Stimulated activated CD4-positive, alpha-beta T cell treated with anti-CD3 and anti-CD28 coated beads, TNF-alpha, amount 100 ng/mL, for 24 hours (primary cell): ENCODE measurements around the gene PCED1B.

ENCODE experiments used
- DNase-seq, 3 experiments: peaks; one replicate each; pipeline ENCODE4 v3.0.0-alpha.2; 2020; ENCODE audit warnings: low read depth in 3 of 3

Gene PCED1B

DNA sequence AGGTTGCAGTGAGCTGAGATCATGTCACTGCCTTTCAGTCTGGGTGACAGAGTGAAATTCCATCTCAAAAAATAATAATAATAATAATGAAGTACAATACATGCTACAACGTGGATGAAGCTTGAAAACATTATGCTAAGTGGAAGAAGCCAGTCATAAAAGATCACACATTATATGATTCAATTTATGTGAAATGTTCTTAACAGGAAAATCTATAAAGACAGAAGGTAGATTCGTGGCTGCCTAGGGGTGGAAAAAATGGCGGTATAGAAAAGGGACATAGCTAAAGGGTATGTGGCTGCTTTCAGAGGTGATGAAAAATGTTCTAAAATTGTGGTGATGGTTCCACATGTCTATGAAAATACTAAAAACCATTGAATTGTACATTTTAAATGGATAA lies 41.3 kb downstream of the PCED1B start:
- DNase-seq: no peak

DNA sequence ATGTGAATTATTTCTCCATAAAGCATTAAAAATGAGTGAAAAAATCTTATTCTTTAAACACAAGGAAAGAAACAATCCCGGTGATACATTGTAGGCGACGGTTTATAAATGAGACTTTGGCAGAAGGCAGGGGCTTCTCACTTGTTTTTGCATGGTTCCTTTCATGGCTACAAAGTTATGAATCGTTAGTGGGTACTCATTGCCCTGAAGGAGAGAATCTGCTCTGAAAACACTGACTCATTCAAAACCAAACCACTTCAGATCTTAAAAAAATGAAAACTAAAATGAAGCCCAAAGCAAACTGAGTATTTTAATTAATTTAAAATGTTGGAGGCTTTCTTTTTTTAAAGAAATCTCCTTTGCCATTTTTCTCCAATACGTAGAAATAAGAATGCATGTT lies 41.7 kb downstream of the PCED1B start:
- no peak for DNase-seq

DNA sequence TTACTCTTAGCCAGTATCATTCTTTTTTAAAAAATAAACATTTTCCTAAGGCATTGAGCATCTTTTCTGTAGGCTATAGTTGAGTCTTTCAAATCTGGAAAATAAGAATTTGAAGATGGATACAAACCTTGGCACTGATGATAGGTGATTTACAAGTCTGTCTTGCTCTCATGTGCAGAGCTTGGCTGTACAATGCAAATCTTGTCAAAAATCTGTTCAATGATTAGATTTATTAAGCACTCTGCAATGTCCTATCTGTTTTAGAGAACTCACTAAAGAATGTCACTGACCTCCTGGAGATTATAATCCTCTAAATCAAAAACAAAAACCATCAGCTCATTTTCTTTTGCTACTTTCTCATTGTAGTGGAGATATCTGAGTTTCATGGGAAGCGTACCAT lies 43.2 kb downstream of the PCED1B start:
- DNase-seq: no peak

DNA sequence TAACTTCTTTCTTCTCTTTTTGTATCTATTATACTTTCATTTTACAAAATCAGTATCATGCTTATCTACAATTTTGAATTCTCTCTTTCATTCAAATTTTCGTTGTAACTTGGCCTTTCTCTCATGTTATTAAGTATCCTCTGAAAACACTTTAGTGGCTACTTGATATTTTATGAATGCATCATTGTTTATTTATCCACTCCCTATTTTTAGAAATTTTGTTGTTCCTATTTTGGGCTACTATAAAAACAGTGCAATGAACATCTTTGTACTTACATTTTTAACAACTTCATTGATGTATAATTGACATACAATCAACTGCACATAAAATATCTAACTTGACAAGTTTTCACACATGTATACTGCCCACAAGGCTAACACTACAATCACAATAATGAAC lies 44.3 kb downstream of the PCED1B start:
- no peak for DNase-seq

DNA sequence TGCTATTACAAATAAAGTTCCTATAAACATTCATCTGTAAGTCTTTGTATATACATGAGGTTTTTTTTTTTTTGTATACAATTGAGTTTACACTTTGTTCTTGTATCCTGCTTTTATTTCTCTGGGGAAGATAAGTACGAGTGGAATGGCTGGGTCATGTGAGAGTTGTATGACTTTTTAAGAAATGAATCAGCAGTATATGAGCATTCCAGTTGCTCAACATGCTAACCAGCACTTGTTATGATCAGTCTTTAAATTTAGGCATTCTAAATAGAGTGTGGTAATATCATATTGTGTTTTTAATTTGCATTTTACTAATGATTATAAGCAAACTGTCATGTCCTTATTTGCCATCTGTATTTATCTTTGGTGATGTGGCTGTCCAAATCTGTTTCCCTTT lies 45.0 kb downstream of the PCED1B start:
- no peak for DNase-seq

DNA sequence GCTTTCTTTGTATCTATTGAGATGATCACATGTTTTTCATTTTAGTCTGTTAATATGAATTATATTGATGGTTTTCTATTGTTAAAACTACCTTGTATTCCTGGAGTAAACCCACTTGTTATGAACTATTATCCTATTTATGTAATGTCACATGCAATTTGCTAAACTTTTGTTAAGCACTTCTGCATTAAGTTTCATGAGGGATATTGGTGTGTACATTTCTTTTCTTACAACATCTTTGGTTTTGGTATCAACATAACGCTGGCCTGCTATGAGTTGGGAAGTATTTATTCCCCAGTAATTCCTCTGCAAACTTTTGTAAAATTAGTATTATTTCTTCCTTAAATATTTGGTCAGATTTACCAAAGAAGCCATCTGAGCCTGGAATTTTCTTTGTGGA lies 46.8 kb downstream of the PCED1B start:
- no peak for DNase-seq

DNA sequence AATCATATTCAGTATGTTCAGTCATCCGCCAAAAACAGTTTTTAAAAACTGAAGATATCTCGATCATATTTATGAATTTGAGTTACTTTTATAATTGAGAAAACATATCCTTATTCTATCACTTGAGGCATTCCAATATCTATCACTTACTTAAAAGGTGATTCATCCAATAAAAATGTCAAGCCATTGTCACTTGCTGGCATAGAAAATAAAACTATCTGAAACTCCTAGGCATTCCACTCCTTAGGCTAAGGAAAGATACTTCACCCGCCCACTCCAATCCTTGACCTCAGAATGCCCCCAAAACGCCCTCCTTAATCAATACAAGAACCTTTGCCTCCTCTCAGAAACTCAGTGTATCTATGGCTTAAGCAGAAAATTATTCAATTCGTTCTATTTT lies 51.6 kb downstream of the PCED1B start:
- no peak for DNase-seq

DNA sequence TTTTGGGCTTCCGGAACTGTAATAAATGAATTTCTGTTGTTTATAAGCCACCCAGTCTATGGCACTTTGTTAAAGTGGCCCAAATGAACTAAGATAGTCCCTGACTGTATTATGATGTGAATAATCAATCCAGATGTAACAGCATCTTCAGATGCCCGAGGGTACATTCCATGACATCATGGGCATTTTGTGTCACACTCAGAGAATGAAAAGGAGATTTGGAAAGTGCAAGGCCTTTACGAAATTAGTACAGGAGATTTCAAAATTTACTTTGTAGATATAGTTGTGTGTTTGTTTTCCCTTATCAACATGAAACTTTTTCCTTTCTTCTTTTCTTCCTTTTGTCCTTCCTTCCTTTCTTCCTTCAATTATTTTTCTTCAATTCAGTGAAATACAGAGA lies 54.6 kb downstream of the PCED1B start:
- no peak for DNase-seq

DNA sequence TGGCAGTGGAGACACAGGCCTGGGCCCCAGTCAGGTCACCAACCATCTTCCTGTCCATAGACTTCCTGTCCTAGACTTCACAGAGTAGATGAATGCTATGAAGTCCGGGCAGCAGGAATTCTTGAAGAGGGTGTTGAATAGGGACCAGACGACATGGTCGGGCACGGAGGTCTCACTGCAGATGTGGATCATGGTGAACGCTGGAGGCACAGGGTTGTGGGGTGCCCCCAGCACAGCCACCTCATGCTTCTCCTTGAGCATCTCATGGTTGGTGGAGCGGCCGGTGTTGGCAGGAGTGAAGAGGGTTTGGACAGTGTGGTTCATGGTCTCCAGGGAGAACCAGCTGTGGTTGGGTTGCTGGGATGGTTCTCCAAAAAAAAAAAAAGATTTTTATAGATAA lies 56.2 kb downstream of the PCED1B start:
- DNase-seq: no peak

DNA sequence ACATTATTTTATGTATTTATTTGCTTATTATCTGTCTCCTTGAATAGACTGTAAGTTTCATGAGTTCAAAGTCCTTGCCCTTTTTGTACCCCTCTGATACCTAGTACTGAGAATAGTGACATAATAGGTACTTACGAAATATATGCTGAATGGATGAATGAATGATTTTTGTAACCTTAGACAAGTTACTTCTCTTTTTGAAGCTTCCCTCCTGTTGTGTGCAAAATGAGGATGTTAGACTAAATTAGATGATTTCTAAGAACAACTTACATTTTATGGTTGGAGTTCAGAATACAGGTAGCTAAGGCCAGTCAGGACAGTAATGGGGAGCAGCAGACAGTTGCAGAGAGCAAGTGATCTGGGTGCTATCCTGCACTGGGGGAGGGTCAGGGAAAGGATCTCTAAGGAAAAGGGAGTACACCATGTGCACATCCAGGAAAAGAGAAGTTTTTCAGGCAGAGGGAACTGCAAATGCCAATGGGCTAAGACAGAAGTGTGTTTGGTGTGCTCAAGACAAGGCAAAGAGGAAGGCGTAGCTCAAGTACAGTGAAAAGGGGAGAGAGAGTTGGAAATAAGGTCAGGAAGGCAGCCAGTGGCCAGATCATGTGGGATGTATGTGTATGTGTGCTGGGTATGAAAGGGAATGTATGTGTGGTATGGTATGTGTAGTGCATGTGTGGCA lies 59.7 kb downstream of the PCED1B start:
- DNase-seq: no peak

DNA sequence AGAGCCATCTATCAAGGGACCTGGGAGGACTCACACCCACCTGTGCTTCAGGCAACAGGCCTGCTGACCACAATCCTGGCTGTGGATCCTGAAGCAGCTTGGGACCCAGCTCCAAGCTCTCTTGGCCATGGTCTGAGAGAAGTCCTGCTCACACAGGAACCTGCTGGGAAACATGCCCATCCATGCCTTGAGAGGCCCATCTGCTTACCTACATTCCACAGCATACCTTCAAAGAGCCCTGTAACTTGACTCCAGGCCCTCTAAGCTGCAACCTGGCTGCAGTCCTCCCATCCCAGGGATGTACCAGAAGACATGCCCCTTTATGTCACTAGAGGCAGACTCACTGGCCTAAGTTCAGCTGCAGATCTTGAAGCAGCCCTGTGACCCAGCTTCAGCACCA lies 62.0 kb downstream of the PCED1B start:
- DNase-seq: no peak

DNA sequence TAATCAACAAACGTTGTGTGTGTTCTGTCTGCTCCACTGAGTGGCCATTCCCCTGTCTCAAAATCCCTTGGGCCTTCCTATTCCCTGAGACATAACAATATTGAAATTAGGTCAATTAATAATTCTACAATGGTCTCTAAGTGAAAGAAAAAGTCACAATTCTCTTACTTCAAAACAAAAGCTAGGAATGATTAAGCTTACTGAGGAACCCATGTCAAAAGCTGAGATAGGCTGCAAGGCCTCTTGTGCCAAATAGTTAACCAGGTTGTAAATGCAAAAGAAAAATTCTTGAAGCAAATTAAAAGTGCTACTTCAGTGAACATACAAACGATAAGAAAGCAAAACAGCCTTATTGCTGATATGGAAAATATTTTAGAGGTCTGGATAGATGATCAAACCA lies 65.3 kb downstream of the PCED1B start:
- DNase-seq: no peak

DNA sequence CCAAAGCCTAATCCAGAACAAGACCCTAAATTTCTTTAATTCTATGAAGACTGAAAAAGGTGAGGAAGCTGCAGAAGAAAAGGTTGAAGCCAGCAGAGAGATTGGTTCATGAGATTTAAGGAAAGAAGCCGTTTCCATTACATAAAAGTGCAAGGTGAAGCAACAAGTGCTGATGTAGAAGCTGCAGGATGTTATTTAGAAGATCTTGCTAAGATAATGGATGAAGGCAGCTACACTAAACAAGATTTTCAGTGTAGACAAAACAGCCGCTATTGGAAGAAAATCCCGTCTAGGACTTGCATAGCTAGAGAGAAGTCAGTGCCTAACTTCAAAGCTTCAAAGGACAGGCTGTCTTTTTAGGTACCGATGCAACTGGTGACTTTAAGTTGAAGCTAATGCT lies 65.8 kb downstream of the PCED1B start:
- no peak for DNase-seq

DNA sequence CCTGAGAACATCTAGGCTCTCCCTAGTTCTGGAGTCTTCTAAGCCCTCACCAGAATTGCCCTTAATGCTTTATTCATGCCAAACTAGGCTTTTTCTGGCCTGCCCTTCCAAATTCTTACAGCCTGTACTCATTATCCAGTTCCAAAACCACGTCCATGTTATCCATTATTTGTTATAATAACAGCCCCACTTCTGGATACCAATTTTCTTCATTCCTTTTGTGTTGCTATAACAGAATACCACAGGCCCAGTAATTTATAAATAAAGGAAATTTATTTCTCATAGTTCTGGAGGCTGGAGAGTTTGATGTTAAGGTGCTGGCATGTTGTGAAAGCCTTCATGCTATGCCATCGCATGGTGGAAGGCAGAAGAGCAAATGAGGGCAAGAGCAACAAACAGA lies 68.3 kb downstream of the PCED1B start:
- DNase-seq: no peak

DNA sequence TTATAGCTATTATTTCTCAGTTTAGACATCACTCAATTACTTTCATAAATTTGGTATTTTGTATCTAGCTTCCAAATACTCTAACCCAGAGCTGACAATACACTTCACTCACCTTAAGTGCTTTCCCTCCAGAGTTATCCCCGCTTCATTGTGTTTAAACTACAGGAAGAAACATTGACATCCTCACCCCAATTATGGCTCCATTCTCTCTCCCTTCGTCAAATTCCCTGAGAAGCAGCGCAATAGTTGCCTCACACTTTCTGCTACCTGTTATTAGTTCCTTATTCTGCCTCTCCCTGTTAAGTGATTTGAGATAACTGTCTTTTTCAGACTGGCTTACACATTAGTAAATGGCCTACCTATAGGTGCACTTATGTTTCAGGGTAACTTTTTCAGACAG lies 69.7 kb downstream of the PCED1B start:
- no peak for DNase-seq

DNA sequence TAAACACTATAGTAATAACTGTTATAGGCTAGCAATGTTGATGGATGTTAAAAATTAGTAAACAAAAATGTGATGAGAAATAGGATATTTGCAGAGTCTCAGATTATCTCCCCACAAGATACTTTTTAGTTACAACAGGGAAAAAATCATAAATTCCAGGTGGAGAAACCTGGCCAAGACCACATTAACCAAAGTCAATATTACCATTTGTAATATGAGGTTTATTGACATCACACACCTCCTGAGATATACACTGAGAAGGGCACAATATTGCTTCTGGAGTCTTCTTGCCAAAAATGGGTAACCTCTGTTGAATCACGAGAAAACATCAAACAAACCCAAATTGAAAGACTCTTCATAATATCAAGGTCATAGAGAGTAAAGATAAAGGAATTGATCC lies 72.7 kb downstream of the PCED1B start:
- no peak for DNase-seq

DNA sequence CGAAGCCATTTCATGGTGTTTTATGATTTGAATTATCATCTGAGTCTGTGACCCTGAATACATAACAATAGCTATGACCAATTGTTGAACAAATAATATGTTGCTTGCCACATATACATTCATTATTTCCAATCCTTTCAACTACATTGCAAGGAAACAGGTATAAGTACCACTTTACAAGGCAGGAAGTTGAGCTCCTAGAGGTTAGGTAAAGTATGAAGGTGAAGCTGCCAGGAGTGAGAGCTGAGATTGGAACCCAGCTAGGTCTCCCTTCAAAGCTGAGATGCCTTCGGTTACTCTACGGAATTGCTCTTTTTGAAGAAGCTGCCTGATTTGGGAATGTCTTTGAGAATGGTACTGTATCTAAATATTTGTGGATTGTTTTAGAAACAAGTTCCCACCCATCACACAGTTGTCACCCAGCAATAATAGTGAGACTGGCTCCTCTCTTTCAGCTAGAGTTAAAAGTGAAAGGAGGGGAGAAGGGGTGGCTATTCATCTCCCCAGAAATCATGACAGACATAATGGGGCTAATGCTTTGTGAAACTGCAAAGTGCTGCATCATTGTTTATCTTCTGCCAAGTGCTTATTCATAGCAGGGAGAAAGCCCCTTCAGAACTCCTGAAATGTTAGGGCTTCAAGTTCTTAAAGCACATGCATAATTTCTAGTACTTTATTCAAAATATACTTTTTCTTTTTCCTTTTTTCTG lies 76.2 kb downstream of the PCED1B start:
- no peak for DNase-seq

DNA sequence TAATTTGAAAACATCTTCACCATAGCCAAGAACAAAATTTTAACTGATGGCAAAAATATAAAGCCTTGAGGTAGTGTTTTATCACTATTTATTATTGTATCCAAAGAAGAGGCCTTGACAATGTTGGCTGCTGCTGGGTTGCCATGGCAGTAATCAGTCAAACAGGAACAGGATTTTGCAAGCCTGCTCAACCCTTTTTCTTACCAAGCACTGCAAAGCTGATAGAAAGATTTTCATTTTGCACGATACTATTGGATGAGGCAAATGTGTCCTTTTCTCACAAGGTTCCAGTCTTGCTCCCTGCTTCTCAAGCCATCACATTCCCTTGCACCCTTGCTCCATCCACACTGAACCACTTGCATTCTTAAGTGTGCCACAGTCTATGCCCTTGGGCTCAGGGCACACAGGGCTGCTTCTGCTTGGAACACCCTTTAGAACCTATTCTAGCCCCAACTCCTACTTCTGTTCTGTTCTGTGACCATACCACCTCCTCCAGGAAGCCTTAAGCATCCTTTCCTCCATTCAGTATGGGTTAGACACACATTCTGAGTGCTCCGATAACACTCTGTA lies 76.8 kb downstream of the PCED1B start:
- no peak for DNase-seq

DNA sequence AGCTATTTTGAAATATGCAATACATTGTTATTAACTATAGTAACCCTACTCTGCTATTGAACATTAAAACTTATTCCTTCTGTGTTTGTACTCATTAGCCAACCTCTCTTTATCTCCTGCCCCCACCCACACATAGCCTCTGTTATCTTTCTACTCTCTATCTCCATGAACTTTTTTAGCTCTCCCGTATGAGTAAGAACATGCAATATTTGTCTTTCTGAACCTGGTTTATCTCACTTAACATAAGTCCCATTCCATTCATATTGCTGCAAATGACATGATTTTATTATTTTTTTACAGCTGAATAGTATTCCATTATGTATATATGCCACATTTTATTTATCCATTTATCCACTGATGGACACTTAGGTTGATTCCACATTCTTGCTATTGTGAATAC lies 79.4 kb downstream of the PCED1B start:
- no peak for DNase-seq

DNA sequence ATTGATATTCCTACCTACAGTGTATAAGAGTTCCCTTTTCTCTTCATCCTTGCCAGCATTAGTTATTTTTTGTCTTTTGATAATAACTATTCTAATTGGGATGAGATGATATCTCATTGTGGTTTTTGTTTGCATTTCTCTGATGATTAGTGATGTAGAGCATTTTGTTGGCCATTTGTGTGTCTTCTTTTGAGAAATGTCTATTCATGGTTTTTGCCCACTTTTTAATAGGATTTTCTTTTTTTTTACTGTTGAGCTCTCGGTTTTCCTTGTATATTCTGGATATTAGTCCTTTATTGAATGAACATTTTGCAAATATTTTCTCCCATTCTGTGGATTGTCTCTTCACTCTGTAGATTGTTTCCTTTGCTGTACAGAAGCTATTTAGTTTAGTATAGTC lies 79.9 kb downstream of the PCED1B start:
- no peak for DNase-seq

DNA sequence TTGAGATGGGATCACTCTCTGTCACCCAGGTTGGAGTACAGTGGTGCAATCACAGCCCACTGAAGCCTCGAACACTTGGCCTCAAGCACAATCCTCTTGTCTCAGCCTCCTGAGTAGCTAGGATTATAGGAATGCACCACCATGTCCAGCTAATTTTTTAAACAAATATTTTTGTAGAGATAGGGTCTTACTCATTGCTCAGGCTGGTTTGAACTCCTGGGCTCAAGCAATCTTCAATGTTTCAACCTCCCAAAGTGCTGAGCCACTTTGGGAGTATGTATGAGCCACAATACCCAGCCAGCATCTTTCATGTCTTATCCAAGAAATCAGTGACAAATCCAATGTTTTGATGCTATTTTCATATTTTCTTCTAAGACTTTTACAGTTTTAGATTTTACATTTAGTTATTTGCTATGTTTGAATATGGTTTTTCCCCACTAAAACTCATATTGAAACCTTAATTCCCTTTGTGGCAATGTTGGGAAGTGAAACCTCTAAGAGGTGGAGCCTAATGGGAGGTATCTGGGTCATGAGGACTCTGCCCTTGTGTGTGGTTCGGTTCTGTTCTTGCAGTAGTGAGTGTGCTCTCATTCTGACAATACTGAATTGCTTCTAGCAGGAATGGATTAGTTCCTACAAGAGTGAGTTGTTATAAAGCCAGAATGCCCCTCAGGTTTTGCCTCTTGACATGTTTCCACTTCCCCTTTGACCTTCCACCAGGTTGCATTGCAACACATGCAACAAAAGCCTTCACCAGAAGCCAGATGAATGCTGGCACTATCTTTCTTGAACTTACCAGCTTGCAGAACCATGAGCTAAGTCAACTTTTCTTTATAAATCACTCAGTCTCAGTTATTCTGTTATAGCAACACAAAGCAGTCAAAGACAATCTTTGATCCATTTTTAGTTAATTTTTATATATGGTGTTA lies 81.2 kb downstream of the PCED1B start:
- no peak for DNase-seq

DNA sequence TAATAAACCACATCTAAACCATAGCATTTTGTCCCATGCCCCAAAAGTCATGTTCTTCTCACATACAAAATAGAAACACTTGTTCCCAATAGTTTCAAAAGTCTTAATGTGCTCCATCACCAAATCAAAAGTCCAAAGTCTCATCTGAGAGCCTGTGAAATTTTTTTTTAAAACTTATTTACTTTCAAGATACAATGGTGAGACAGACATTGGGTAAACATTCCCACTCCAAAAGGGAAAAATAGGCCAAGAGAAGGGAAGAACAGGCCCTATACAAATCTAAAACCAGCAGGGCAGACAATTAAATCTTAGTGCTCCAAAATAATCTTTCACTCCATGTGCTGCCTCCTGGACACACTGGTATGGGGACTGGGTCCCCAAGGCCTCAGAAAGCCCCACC lies 84.7 kb downstream of the PCED1B start:
- DNase-seq: no peak
